HG03565 (cell line): ENCODE measurements around the gene NRXN3.
A peak's percentile ranks its signal among the peaks of the same experiment; 100 is the strongest.
"Not testable (repeated sequence)": the region's sequence is repeated elsewhere in the genome, so short reads cannot be mapped to it uniquely, and the experiment has no call there.

Experiments
- ATAC-seq: cut with Tn5 transposase; IDR thresholded peaks from one replicate; pipeline ENCODE4 v1.9.1; 2021; ENCODE audit warnings: mild to moderate bottlenecking, moderate library complexity; ENCODE audit not compliant: unreplicated experiment

The NRXN3 gene

GRCh38 chr14:79730196-79730595, 1560.0 kb downstream of the NRXN3 start:
- no peak for ATAC-seq

GRCh38 chr14:79730953-79731352, 1560.8 kb downstream of the NRXN3 start:
- ATAC-seq, result peak; percentile 63

- no peak for ATAC-seq
Measured at GRCh38 chr14:79732911-79733655, 1562.9 kb downstream of the NRXN3 start.

GRCh38 chr14:79734151-79734550, 1564.0 kb downstream of the NRXN3 start:
- no peak for ATAC-seq

GRCh38 chr14:79734656-79735055, 1564.5 kb downstream of the NRXN3 start:
- ATAC-seq, result no peak

GRCh38 chr14:79735121-79735520, 1564.9 kb downstream of the NRXN3 start:
- ATAC-seq, result no peak

GRCh38 chr14:79740066-79740601, 1570.0 kb downstream of the NRXN3 start:
- ATAC-seq, result no peak

- ATAC-seq, result no peak
Measured at GRCh38 chr14:79742142-79742541, 1572.0 kb downstream of the NRXN3 start.

GRCh38 chr14:79745046-79745445, 1574.9 kb downstream of the NRXN3 start:
- no peak for ATAC-seq

GRCh38 chr14:79749065-79749464, 1578.9 kb downstream of the NRXN3 start:
- ATAC-seq, result no peak

- no peak for ATAC-seq
Measured at GRCh38 chr14:79758985-79759384, 1588.8 kb downstream of the NRXN3 start.

GRCh38 chr14:79764323-79764722, 1594.2 kb downstream of the NRXN3 start:
- ATAC-seq, result no peak

- no peak for ATAC-seq
Measured at GRCh38 chr14:79766511-79766910, 1596.3 kb downstream of the NRXN3 start.

GRCh38 chr14:79767251-79767650, 1597.1 kb downstream of the NRXN3 start:
- no peak for ATAC-seq

GRCh38 chr14:79767721-79768120, 1597.5 kb downstream of the NRXN3 start:
- ATAC-seq, result not testable (repeated sequence)

- no peak for ATAC-seq
Measured at GRCh38 chr14:79781882-79782281, 1611.7 kb downstream of the NRXN3 start.

GRCh38 chr14:79783041-79783440, 1612.9 kb downstream of the NRXN3 start:
- ATAC-seq, result no peak

GRCh38 chr14:79786522-79786921, 1616.3 kb downstream of the NRXN3 start:
- no peak for ATAC-seq

GRCh38 chr14:79788346-79788745, 1618.2 kb downstream of the NRXN3 start:
- ATAC-seq, result no peak

- ATAC-seq, result no peak
Measured at GRCh38 chr14:79791055-79791732, 1621.0 kb downstream of the NRXN3 start.

- ATAC-seq, result no peak
Measured at GRCh38 chr14:79802093-79802492, 1631.9 kb downstream of the NRXN3 start.

GRCh38 chr14:79805636-79806035, 1635.5 kb downstream of the NRXN3 start:
- ATAC-seq, result no peak
